Nephron progenitor cell (in vitro differentiated cells): Measurements from ENCODE around the gene RAPGEF4.

Experiments
- DNase-seq: peaks from one replicate; pipeline ENCODE4 v3.0.0; 2021
- H3K27ac Mint-ChIP-seq: 2 replicates; pipeline ENCODE4 v1.8.0; 2021; ENCODE audit warnings: mild to moderate bottlenecking, moderate library complexity, mixed read lengths
- H3K27me3 Mint-ChIP-seq: 2 replicates; pipeline ENCODE4 v1.8.0; 2021; ENCODE audit warnings: mild to moderate bottlenecking, low read depth, mixed read lengths; ENCODE audit not compliant: poor library complexity
- H3K36me3 Mint-ChIP-seq: 2 replicates; pipeline ENCODE4 v1.8.0; 2021; ENCODE audit warnings: low read depth, mixed read lengths
- H3K4me1 Mint-ChIP-seq: 2 replicates; pipeline ENCODE4 v1.8.0; 2021; ENCODE audit warnings: mixed read lengths
- H3K4me3 Mint-ChIP-seq: 2 replicates; pipeline ENCODE4 v1.8.0; 2021; ENCODE audit warnings: mild to moderate bottlenecking, moderate library complexity, mixed read lengths
- H3K9me3 Mint-ChIP-seq: 2 replicates; pipeline ENCODE4 v1.8.0; 2021; ENCODE audit warnings: mild to moderate bottlenecking, moderate library complexity, mixed read lengths
- TF ChIP-seq, protein P1 (sequence below): fragments of 200-600 bp; sonication (generic); IDR thresholded peaks from 2 replicates; pipeline ENCODE4 v1.5.0; 2021; ENCODE audit warnings: antibody characterized with exemption

RAPGEF4 gene

DNA sequence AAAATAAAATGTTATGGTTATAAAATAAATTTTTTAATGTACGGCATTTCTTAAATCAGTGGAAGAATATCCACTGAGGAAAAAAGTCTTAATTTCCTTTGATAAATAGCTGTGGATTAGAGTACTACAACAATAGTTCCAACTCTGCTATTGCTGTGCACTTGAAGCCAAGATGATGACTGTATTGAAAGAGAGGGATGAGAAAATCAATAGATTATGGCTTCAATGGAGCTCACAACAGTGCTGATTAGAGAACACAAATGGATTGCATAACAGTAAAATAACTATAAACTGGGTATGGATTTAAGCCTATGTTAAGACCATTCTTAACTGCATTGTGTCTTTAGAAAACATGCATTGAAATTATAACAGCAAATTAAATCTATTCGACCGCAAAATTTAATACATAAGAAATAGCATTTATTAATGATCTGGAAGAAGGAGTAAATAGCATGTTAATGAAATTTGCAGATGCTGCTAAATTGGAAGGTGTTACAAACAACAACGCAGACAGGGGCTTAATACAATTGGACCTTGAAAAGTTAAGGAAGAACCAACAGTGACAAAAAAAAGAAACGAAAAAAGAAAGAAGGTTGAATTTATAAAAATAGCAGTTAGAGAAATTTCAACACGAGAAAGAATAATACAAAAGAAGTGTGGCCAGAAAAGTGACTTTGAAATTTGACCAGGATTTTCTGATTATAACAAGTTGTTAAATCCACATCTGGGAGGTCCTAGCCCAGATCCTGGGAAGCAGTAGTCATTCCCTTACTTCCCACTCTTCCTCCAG lies 331.4 kb downstream of the RAPGEF4 start:
- peaks cover 7% of the 10 kb centered on the region for H3K27me3 Mint-ChIP-seq
- no peaks in the 10 kb centered on the region for H3K36me3 Mint-ChIP-seq
- no peak overlapping the region for H3K27ac Mint-ChIP-seq
- no peak for DNase-seq
- no peak overlapping the region for H3K4me3 Mint-ChIP-seq
- TF ChIP-seq, protein P1, sequence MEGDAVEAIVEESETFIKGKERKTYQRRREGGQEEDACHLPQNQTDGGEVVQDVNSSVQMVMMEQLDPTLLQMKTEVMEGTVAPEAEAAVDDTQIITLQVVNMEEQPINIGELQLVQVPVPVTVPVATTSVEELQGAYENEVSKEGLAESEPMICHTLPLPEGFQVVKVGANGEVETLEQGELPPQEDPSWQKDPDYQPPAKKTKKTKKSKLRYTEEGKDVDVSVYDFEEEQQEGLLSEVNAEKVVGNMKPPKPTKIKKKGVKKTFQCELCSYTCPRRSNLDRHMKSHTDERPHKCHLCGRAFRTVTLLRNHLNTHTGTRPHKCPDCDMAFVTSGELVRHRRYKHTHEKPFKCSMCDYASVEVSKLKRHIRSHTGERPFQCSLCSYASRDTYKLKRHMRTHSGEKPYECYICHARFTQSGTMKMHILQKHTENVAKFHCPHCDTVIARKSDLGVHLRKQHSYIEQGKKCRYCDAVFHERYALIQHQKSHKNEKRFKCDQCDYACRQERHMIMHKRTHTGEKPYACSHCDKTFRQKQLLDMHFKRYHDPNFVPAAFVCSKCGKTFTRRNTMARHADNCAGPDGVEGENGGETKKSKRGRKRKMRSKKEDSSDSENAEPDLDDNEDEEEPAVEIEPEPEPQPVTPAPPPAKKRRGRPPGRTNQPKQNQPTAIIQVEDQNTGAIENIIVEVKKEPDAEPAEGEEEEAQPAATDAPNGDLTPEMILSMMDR, result no peak
- H3K4me1 Mint-ChIP-seq, result no peaks in the 10 kb centered on the region
- H3K9me3 Mint-ChIP-seq, result no peaks in the 10 kb centered on the region

DNA sequence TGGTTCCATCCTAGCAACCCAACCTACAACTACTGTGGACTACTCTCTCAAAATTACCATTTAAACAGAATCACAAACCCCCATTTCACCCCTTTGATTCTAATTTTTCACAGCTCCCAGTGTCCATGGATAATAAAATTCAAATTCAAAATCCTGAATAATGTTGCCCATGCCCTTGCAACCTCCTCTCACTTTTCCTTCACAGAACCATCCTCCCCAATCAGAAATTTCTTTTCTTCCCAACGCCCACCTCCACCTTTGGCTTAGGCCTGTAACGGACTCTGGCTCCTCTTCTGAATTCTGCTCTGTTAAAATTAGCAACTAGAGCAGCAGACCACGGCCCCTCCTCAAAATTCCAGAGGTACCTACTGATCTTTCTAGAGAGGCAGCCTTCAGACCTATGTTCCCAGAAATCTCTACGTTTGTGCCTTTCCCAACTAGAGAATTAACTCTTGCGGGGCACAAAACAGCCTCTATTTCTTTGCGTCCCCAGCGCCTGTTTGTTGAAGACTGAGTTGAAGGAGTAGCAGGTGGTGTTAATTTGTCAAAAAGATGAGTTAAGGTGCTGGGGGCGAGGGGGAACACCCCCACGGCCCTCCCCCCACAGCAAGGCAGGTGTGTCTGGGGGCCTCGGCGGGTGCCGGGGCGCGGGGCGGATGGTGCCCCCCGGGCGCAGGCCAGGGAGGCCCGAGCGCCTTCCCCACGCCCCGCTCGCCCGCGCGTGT lies 339.6 kb downstream of the RAPGEF4 start:
- peaks cover 32% of the 10 kb centered on the region for H3K4me1 Mint-ChIP-seq
- peaks cover 7% of the 10 kb centered on the region for H3K36me3 Mint-ChIP-seq
- H3K9me3 Mint-ChIP-seq, result peaks cover 2% of the 10 kb centered on the region
- TF ChIP-seq, protein P1, result no peak
- H3K27me3 Mint-ChIP-seq, result peaks cover 7% of the 10 kb centered on the region
- H3K4me3 Mint-ChIP-seq, result peak overlapping the region; percentile 86
- H3K27ac Mint-ChIP-seq, result peak overlapping the region; percentile 29
- no peak for DNase-seq

DNA sequence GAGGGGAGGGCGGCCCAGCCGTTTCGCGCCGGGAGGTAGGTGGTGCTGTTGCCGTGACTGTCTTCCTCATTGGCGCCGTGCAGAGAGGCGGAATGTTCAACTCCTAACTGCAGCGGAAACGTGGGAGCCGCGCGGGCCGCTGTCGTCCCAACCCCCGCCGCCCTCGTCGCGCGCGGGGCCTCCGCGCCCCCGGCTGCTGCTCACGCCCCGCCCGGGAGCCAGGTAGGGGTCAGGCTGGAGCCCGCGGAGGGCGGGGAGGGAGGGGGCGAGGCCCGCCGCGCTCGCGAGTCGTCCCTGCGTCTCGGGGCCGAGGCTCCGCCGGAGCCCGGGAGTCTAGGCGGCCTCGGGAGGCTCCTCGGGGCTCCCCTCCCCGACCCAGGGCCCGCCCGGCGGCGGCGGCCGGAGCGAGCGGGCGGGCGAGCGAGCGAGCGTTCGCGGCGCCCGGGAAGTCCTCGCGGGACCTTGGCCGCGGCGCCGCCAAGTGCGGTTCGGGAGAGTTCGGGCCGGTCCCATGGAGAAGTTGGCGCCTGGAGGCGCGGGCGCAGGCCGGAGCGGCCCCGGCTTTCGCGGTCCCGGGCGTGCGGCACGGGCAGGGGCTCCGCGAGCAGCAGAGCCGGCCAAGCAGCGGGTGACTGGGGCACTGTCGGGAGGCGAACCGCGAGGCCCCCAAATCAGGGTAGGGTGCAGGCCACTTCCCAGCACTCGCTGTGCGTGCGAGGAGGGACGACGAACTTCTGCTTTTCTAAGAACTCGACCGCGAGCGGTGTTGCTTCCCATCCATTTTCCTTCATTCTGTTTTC lies 340.3 kb downstream of the RAPGEF4 start, which contains the start of gene MAP3K20:
Gene MAP3K20 (plus strand): TSS at position 66 of the 800 bp plus-strand sequence. CDS start 15,186 bp downstream, outside the sequence.
- Mint-ChIP-seq H3K9me3 (peaks cover 8% of the 10 kb centered on the region), H3K4me1 (peaks cover 32% of the 10 kb centered on the region), H3K4me3 (peak within 1 kb of the TSS; percentile 92), H3K27me3 (peaks cover 7% of the 10 kb centered on the region), H3K27ac (peak within 1 kb of the TSS; percentile 90), H3K36me3 (peaks cover 14% of the 10 kb centered on the region)
- DNase-seq, result peak; percentile 72
- TF ChIP-seq, protein P1, result no peak

DNA sequence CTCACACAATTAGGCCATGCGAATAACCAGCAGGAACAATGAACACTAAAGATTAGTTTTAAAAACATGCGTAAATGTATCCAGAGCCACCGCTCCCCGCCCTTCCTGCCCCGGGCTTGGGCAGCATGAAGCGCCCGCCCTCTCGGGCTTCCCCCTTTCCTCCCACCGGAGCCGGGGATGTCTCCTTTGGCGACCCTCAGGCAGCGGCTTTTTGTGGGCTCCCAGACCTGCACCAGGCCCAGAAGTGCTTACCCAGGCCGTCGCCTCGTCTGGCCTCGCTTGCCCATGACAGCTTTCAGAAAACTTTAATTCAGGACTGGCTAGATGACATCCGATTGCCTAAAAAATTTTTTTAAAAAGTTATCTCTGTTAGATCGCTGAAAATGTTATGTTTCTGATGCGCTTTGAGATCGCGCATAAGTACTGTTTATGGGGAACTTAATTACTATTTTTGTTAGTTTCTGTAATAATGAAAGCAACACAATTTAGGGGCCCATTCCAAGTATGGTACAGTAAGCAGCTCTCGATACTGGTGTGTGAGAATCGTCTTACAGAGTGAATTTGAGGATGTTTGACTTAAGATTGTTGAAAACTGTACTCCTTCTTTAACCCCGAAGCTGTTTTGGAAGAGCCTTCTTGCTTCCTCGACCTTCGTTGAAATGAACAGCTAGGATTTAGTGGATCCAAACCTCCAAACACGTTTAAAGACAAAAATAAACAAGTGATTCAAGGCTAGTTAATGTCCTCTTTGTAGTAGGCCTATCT lies 341.1 kb downstream of the RAPGEF4 start:
- Mint-ChIP-seq H3K9me3 (peaks cover 15% of the 10 kb centered on the region), H3K4me3 (peak overlapping the region; percentile 92), H3K27me3 (peaks cover 7% of the 10 kb centered on the region), H3K27ac (peak overlapping the region; percentile 90), H3K36me3 (peaks cover 22% of the 10 kb centered on the region), H3K4me1 (peaks cover 32% of the 10 kb centered on the region)
- TF ChIP-seq, protein P1, result no peak
- peak; percentile 60 for DNase-seq

DNA sequence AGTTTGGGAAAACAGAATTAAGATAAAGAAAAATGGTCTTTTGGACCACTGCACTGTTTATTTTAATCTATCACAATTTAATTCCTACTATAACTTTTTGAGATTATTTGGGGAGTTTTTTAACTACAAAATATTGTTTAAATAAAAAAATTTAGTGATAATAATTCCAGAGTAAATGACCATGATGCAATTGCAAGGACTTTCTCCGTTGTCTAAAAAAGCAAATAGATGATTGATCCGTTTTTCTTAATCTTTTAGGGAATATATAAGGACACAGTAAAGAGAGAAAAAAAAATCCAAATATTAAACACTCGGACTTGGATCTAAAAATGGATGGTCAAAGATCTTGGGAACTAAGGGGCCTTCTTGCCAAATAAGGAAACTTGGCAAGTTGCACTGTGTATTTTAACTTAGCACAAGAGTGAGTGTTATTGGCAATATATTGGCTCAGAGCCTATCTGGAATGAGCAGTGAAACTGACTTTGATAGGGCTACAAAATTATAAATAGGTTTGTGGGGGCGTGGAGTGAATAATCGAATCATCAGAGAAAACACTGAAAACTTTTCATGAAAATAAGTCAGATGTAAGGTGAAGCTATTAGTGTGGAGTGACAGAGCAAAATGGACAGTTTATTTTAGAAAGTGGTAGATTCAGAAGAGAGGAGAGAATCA lies 342.0 kb downstream of the RAPGEF4 start:
- H3K4me3 Mint-ChIP-seq, result peak overlapping the region; percentile 92
- peaks cover 15% of the 10 kb centered on the region for H3K9me3 Mint-ChIP-seq
- no peak overlapping the region for H3K27ac Mint-ChIP-seq
- H3K36me3 Mint-ChIP-seq, result peaks cover 31% of the 10 kb centered on the region
- peaks cover 32% of the 10 kb centered on the region for H3K4me1 Mint-ChIP-seq
- TF ChIP-seq, protein P1, result no peak
- DNase-seq, result no peak
- H3K27me3 Mint-ChIP-seq, result peaks cover 7% of the 10 kb centered on the region
